ENCODE results near the gene NEK3.
"Not testable (repeated sequence)": the region's sequence is repeated elsewhere in the genome, so short reads cannot be mapped to it uniquely, and the experiment has no call there.

NEK3 gene

GRCh38 chr13:52187424-52188187 is 28.2 kb upstream of the NEK3 start:
- not testable (repeated sequence) for H3K79me2 ChIP-seq (ENCODE audit: low read length); H3K4me2 ChIP-seq (ENCODE audit: low read depth, low read length); H3K9me2 ChIP-seq (replicated peaks; ENCODE audit: insufficient read depth, low read length); H3K27me3 ChIP-seq (replicated peaks; ENCODE audit: insufficient read depth, low read length); H3F3A ChIP-seq (ENCODE audit: insufficient read depth, low read length); H3K4me1 ChIP-seq (ENCODE audit: low read length); H2AFZ ChIP-seq (ENCODE audit: low read length); H3K4me3 ChIP-seq (ENCODE audit: low read length); H3K9ac ChIP-seq (ENCODE audit: low read length); H3K36me3 ChIP-seq (replicated peaks; ENCODE audit: insufficient read depth, low read length); H3K9me3 ChIP-seq (replicated peaks; ENCODE audit: insufficient read depth, low read length); H4K20me1 ChIP-seq (ENCODE audit: insufficient read depth, low read length)
- peak overlapping the region; percentile 27; the same call in 1 of the 2 replicates for H3K27ac ChIP-seq (ENCODE audit: low read length)
- peak; percentile 8 for DNase-seq

GRCh38 chr13:52187029-52187423 is 27.6 kb upstream of the NEK3 start:
- no peak for TF ChIP-seq CTCF (IDR thresholded peaks at IDR 0.05; ENCODE audit: low read length)
- no peak for TF ChIP-seq EZH2phosphoT487 (IDR thresholded peaks at IDR 0.05; ENCODE audit: low read length)
- no peak for TF ChIP-seq EZH2 (optimal IDR thresholded peaks at IDR 0.05; ENCODE audit: low read depth, low read length)
- Histone ChIP-seq H3K79me2 (ENCODE audit: low read length) (peaks cover 7% of the 10 kb centered on the region; the same call in 1 of the 2 replicates), H4K20me1 (ENCODE audit: insufficient read depth, low read length) (no peaks in the 10 kb centered on the region), H3K27me3 (replicated peaks; ENCODE audit: insufficient read depth, low read length) (no peaks in the 10 kb centered on the region), H3K4me1 (ENCODE audit: low read length) (peaks cover 4% of the 10 kb centered on the region; the same call in 1 of the 2 replicates), H3K4me2 (ENCODE audit: low read depth, low read length) (no peak overlapping the region), H3K9ac (ENCODE audit: low read length) (no peak overlapping the region), H3K36me3 (replicated peaks; ENCODE audit: insufficient read depth, low read length) (no peaks in the 10 kb centered on the region), H3K27ac (ENCODE audit: low read length) (peak overlapping the region; percentile 27; the same call in 1 of the 2 replicates), H3F3A (ENCODE audit: insufficient read depth, low read length) (peaks cover 2% of the 10 kb centered on the region; the same call in 1 of the 2 replicates), H3K9me3 (replicated peaks; ENCODE audit: insufficient read depth, low read length) (no peaks in the 10 kb centered on the region), H3K9me2 (replicated peaks; ENCODE audit: insufficient read depth, low read length) (no peaks in the 10 kb centered on the region), H3K4me3 (ENCODE audit: low read length) (no peak overlapping the region), H2AFZ (ENCODE audit: low read length) (no peak overlapping the region)
- no peak for DNase-seq

GRCh38 chr13:52181316-52181954 is 22.0 kb upstream of the NEK3 start:
- H3K4me2 ChIP-seq (ENCODE audit: low read depth, low read length); H3K27me3 ChIP-seq (replicated peaks; ENCODE audit: insufficient read depth, low read length); H2AFZ ChIP-seq (ENCODE audit: low read length); H3K36me3 ChIP-seq (replicated peaks; ENCODE audit: insufficient read depth, low read length); H3K9me3 ChIP-seq (replicated peaks; ENCODE audit: insufficient read depth, low read length); H3K4me3 ChIP-seq (ENCODE audit: low read length); H3K9me2 ChIP-seq (replicated peaks; ENCODE audit: insufficient read depth, low read length); H3F3A ChIP-seq (ENCODE audit: insufficient read depth, low read length); H3K4me1 ChIP-seq (ENCODE audit: low read length); H3K79me2 ChIP-seq (ENCODE audit: low read length); H3K9ac ChIP-seq (ENCODE audit: low read length); H3K27ac ChIP-seq (ENCODE audit: low read length); H4K20me1 ChIP-seq (ENCODE audit: insufficient read depth, low read length): not testable (repeated sequence)
- peak; percentile 11 for DNase-seq

GRCh38 chr13:52179925-52180324 is 20.5 kb upstream of the NEK3 start:
- H3K27ac ChIP-seq (ENCODE audit: low read length), result no peak overlapping the region
- H3K4me1 ChIP-seq (ENCODE audit: low read length), result no peaks in the 10 kb centered on the region
- no peaks in the 10 kb centered on the region for H4K20me1 ChIP-seq (ENCODE audit: insufficient read depth, low read length)
- H3K9ac ChIP-seq (ENCODE audit: low read length), result no peak overlapping the region
- H3K27me3 ChIP-seq (replicated peaks; ENCODE audit: insufficient read depth, low read length), result no peaks in the 10 kb centered on the region
- TF ChIP-seq EZH2phosphoT487 (IDR thresholded peaks at IDR 0.05; ENCODE audit: low read length) (no peak), EZH2 (optimal IDR thresholded peaks at IDR 0.05; ENCODE audit: low read depth, low read length) (no peak), CTCF (IDR thresholded peaks at IDR 0.05; ENCODE audit: low read length) (no peak)
- H3K9me3 ChIP-seq (replicated peaks; ENCODE audit: insufficient read depth, low read length), result no peaks in the 10 kb centered on the region
- no peak overlapping the region for H3K4me2 ChIP-seq (ENCODE audit: low read depth, low read length)
- no peaks in the 10 kb centered on the region for H3K79me2 ChIP-seq (ENCODE audit: low read length)
- DNase-seq, result no peak
- H3K9me2 ChIP-seq (replicated peaks; ENCODE audit: insufficient read depth, low read length), result no peaks in the 10 kb centered on the region
- no peak overlapping the region for H2AFZ ChIP-seq (ENCODE audit: low read length)
- no peaks in the 10 kb centered on the region for H3F3A ChIP-seq (ENCODE audit: insufficient read depth, low read length)
- H3K4me3 ChIP-seq (ENCODE audit: low read length), result no peak overlapping the region
- H3K36me3 ChIP-seq (replicated peaks; ENCODE audit: insufficient read depth, low read length), result no peaks in the 10 kb centered on the region

Measured in MM.1S (cell line).